HAP-1 (cell line): Measurements from ENCODE around the gene ADAMTS4.
"Not testable (repeated sequence)": the region's sequence is repeated elsewhere in the genome, so short reads cannot be mapped to it uniquely, and the experiment has no call there.

ENCODE experiments used
- DNase-seq, 2 experiments: peaks; one replicate each; pipeline ENCODE4 v3.0.0-alpha.2; 2016 to 2020; ENCODE audit warnings: low spot score in 2 of 2
- H3K27me3 ChIP-seq: fragments of 250-450 bp; sonication (Bioruptor Pico); 2 replicates; pipeline ENCODE4 v1.5.1; 2020; ENCODE audit warnings: low read depth, mild to moderate bottlenecking, moderate library complexity
- H3K36me3 ChIP-seq: fragments of 250-450 bp; sonication (Bioruptor Pico); replicated peaks from 2 replicates; pipeline ENCODE4 v1.5.1; 2020; ENCODE audit warnings: mild to moderate bottlenecking
- H3K4me1 ChIP-seq: fragments of 250-450 bp; sonication (Bioruptor Pico); 2 replicates; pipeline ENCODE4 v1.5.1; 2020; ENCODE audit warnings: mild to moderate bottlenecking
- H3K4me3 ChIP-seq: fragments of 250-450 bp; sonication (Bioruptor Pico); 2 replicates; pipeline ENCODE4 v1.5.1; 2020; ENCODE audit warnings: mild to moderate bottlenecking, moderate library complexity
- H3K9me3 ChIP-seq: fragments of 250-450 bp; sonication (Bioruptor Pico); 2 replicates; pipeline ENCODE4 v1.5.1; 2020; ENCODE audit warnings: mild to moderate bottlenecking, moderate library complexity
- in situ Hi-C: fragments of 300-500 bp; cut with MboI; formaldehyde crosslinking; loops from 3 replicates; pipeline ENCODE4 v1.14.3; 2020; ENCODE audit warnings: low sequenced_read_pairs, inconsistent platforms, mixed read lengths

ADAMTS4 gene

GRCh38 chr1:161226320-161226711 is 27.5 kb upstream of the ADAMTS4 start:
- in situ Hi-C loops = loop anchor here (5.0 kb wide), 1 partner anchor 156 kb away; no protein-coding TSS in a partner anchor
- peak; percentile 22 to 38 for DNase-seq
- peaks cover 20% of the 10 kb centered on the region for H3K36me3 ChIP-seq
- H3K4me1 ChIP-seq = peaks cover 11% of the 10 kb centered on the region
- no peaks in the 10 kb centered on the region for H3K27me3 ChIP-seq
- peaks cover 2% of the 10 kb centered on the region; the same call in 1 of the 2 replicates for H3K9me3 ChIP-seq
- peak overlapping the region; percentile 69 for H3K4me3 ChIP-seq

- Histone ChIP-seq H3K27me3 (no peaks in the 10 kb centered on the region), H3K4me1 (peaks cover 11% of the 10 kb centered on the region), H3K36me3 (peaks cover 20% of the 10 kb centered on the region), H3K4me3 (peak within 1 kb of the TSS; percentile 69), H3K9me3 (peaks cover 2% of the 10 kb centered on the region; the same call in 1 of the 2 replicates)
- DNase-seq = peak; percentile 94 to 99
- in situ Hi-C loops = loop anchor here (5.0 kb wide), 1 partner anchor 157 kb away; no protein-coding TSS in a partner anchor
Measured at GRCh38 chr1:161225534-161226319, 26.9 kb upstream of the ADAMTS4 start, which contains the start of gene TOMM40L. TOMM40L (plus strand) TSS chr1:161226060; CDS start chr1:161226490, 430 bp downstream.

GRCh38 chr1:161225178-161225533 is 26.3 kb upstream of the ADAMTS4 start:
- H3K36me3 ChIP-seq = peaks cover 20% of the 10 kb centered on the region
- H3K4me3 ChIP-seq = 0 out of 2 replicates have a peak overlapping the region, but pooled peaks have one; percentile 0
- peaks cover 2% of the 10 kb centered on the region; the same call in 1 of the 2 replicates for H3K9me3 ChIP-seq
- peaks cover 11% of the 10 kb centered on the region for H3K4me1 ChIP-seq
- no peak for DNase-seq
- in situ Hi-C loops = loop anchor here (5.0 kb wide), 1 partner anchor 157 kb away; no protein-coding TSS in a partner anchor
- H3K27me3 ChIP-seq = no peaks in the 10 kb centered on the region

- Histone ChIP-seq H3K4me1 (peaks cover 11% of the 10 kb centered on the region), H3K36me3 (peaks cover 20% of the 10 kb centered on the region)
- H3K27me3 ChIP-seq, H3K4me3 ChIP-seq, DNase-seq, H3K9me3 ChIP-seq: not testable (repeated sequence)
- in situ Hi-C loops = loop anchor here (5.0 kb wide), 1 partner anchor 158 kb away; no protein-coding TSS in a partner anchor
Measured at GRCh38 chr1:161224695-161225087, 25.8 kb upstream of the ADAMTS4 start.

- no peak overlapping the region for H3K4me3 ChIP-seq
- H3K27me3 ChIP-seq = no peaks in the 10 kb centered on the region
- H3K36me3 ChIP-seq = peaks cover 13% of the 10 kb centered on the region
- H3K4me1 ChIP-seq = peaks cover 11% of the 10 kb centered on the region
- H3K9me3 ChIP-seq = peaks cover 2% of the 10 kb centered on the region; the same call in 1 of the 2 replicates
- DNase-seq = no peak
- in situ Hi-C loops = no loop called here
Measured at GRCh38 chr1:161223805-161224694, 25.2 kb upstream of the ADAMTS4 start.

- no peak for DNase-seq
- no peak overlapping the region for H3K4me3 ChIP-seq
- peaks cover 2% of the 10 kb centered on the region; the same call in 1 of the 2 replicates for H3K9me3 ChIP-seq
- peaks cover 11% of the 10 kb centered on the region for H3K4me1 ChIP-seq
- H3K36me3 ChIP-seq = no peaks in the 10 kb centered on the region
- H3K27me3 ChIP-seq = no peaks in the 10 kb centered on the region
- in situ Hi-C loops = no loop called here
Measured at GRCh38 chr1:161222175-161223019, 23.5 kb upstream of the ADAMTS4 start.

- Histone ChIP-seq H3K4me3 (no peak overlapping the region), H3K27me3 (no peaks in the 10 kb centered on the region), H3K4me1 (no peaks in the 10 kb centered on the region; the same call in 1 of the 2 replicates), H3K36me3 (no peaks in the 10 kb centered on the region), H3K9me3 (no peaks in the 10 kb centered on the region; the same call in 1 of the 2 replicates)
- no peak for DNase-seq
- in situ Hi-C loops = no loop called here
Measured at GRCh38 chr1:161220002-161220401, 21.1 kb upstream of the ADAMTS4 start.

- no peaks in the 10 kb centered on the region for H3K9me3 ChIP-seq
- no peaks in the 10 kb centered on the region for H3K4me1 ChIP-seq
- DNase-seq = no peak
- H3K4me3 ChIP-seq = no peak overlapping the region
- in situ Hi-C loops = no loop called here
- H3K27me3 ChIP-seq = no peaks in the 10 kb centered on the region
- peaks cover 3% of the 10 kb centered on the region for H3K36me3 ChIP-seq
Measured at GRCh38 chr1:161219078-161219892, 20.4 kb upstream of the ADAMTS4 start.

GRCh38 chr1:161218301-161219077 is 19.6 kb upstream of the ADAMTS4 start:
- no peak for DNase-seq
- Histone ChIP-seq H3K4me3 (no peak overlapping the region), H3K4me1 (no peaks in the 10 kb centered on the region), H3K27me3 (no peaks in the 10 kb centered on the region), H3K9me3 (no peaks in the 10 kb centered on the region), H3K36me3 (peaks cover 11% of the 10 kb centered on the region)
- in situ Hi-C loops = no loop called here

- peaks cover 18% of the 10 kb centered on the region for H3K36me3 ChIP-seq
- no peaks in the 10 kb centered on the region for H3K9me3 ChIP-seq
- no peak overlapping the region for H3K4me3 ChIP-seq
- no peaks in the 10 kb centered on the region for H3K27me3 ChIP-seq
- in situ Hi-C loops = no loop called here
- no peak for DNase-seq
- no peaks in the 10 kb centered on the region for H3K4me1 ChIP-seq
Measured at GRCh38 chr1:161217831-161218230, 19.0 kb upstream of the ADAMTS4 start.

GRCh38 chr1:161216945-161217712 is 18.3 kb upstream of the ADAMTS4 start:
- DNase-seq = no peak
- Histone ChIP-seq H3K4me1 (no peaks in the 10 kb centered on the region), H3K9me3 (no peaks in the 10 kb centered on the region), H3K36me3 (peaks cover 25% of the 10 kb centered on the region), H3K4me3 (no peak overlapping the region), H3K27me3 (no peaks in the 10 kb centered on the region)
- in situ Hi-C loops = no loop called here
